ENCODE results near the gene SDK2.

DNA sequence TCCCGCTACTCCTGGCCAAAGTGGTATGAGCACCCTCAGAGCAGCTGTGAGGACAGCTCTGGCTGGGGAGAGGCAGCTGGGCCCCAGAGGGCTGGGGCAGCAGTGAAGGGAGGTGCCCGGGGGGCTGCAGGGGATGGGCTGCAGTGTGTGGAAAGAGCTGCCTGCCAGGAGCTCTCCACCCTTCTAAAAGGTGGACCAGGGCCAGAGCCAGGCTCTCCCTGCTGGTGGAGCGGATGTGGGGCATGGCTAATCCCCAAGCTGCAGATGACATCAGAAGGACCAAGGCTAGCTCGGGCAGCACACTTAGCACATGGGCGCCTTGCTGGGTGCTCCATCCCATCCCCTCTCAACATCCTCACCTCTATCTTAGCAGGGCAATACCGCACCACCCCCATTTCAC lies 103.1 kb downstream of the SDK2 start:
- TF ChIP-seq CTCF (tag by site-specific recombination; IDR thresholded peaks at IDR 0.05) (no peak), ZNF274 (IDR thresholded peaks at IDR 0.05; ENCODE audit: low read length) (no peak), ZNF274 (tag by site-specific recombination; IDR thresholded peaks at IDR 0.05; ENCODE audit: borderline replicate concordance) (no peak), BCL11A (tag by site-specific recombination; IDR thresholded peaks at IDR 0.05; ENCODE audit: low read depth) (no peak), YY1 (tag by site-specific recombination; IDR thresholded peaks at IDR 0.05) (no peak), ZNF837 (tag by site-specific recombination; IDR thresholded peaks at IDR 0.05) (no peak), ZNF449 (tag by site-specific recombination; IDR thresholded peaks at IDR 0.05) (no peak), ZNF280C (tag by site-specific recombination; IDR thresholded peaks at IDR 0.05) (no peak), ZNF366 (tag by site-specific recombination; conservative IDR thresholded peaks at IDR 0.05) (no peak), GLI2 (tag by site-specific recombination; IDR thresholded peaks at IDR 0.05; ENCODE audit: borderline replicate concordance, low read depth) (no peak), ZNF658 (tag by site-specific recombination; IDR thresholded peaks at IDR 0.05) (no peak), REST (tag by site-specific recombination; IDR thresholded peaks at IDR 0.05) (no peak), ZNF112 (tag by site-specific recombination; IDR thresholded peaks at IDR 0.05) (no peak)
- TF ChIP-seq, protein P1, sequence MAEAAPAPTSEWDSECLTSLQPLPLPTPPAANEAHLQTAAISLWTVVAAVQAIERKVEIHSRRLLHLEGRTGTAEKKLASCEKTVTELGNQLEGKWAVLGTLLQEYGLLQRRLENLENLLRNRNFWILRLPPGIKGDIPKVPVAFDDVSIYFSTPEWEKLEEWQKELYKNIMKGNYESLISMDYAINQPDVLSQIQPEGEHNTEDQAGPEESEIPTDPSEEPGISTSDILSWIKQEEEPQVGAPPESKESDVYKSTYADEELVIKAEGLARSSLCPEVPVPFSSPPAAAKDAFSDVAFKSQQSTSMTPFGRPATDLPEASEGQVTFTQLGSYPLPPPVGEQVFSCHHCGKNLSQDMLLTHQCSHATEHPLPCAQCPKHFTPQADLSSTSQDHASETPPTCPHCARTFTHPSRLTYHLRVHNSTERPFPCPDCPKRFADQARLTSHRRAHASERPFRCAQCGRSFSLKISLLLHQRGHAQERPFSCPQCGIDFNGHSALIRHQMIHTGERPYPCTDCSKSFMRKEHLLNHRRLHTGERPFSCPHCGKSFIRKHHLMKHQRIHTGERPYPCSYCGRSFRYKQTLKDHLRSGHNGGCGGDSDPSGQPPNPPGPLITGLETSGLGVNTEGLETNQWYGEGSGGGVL (tag by site-specific recombination; IDR thresholded peaks at IDR 0.05) = no peak
